Renal cortex interstitium (tissue), 11 donors: Measurements from ENCODE around the gene NRP2. TPM values are rescaled to one million over a fixed set of nuclear protein-coding genes. Genes with fewer than 3 reads are reported as not detected.

Experiments used
- DNase-seq, 11 donors: peaks; one replicate each; pipeline ENCODE4 v3.0.0-alpha.2; 2013; ENCODE audit warnings: low read depth in 9 of 11, low spot score in 4 of 11; ENCODE audit errors: extremely low read depth in 1 of 11
- polyA plus RNA-seq, 3 donors: library from polyadenylated mRNA; unstranded; fragments of 120-200 nt; gene quantifications; one replicate each; pipeline ENCODE4 v1.2.1, GENCODE V29; 2013; ENCODE audit not compliant: insufficient read length in 3 of 3

The NRP2 gene
- polyA plus RNA-seq, 3 donors: 53.4 to 69.1 (median 65.5) TPM

DNA sequence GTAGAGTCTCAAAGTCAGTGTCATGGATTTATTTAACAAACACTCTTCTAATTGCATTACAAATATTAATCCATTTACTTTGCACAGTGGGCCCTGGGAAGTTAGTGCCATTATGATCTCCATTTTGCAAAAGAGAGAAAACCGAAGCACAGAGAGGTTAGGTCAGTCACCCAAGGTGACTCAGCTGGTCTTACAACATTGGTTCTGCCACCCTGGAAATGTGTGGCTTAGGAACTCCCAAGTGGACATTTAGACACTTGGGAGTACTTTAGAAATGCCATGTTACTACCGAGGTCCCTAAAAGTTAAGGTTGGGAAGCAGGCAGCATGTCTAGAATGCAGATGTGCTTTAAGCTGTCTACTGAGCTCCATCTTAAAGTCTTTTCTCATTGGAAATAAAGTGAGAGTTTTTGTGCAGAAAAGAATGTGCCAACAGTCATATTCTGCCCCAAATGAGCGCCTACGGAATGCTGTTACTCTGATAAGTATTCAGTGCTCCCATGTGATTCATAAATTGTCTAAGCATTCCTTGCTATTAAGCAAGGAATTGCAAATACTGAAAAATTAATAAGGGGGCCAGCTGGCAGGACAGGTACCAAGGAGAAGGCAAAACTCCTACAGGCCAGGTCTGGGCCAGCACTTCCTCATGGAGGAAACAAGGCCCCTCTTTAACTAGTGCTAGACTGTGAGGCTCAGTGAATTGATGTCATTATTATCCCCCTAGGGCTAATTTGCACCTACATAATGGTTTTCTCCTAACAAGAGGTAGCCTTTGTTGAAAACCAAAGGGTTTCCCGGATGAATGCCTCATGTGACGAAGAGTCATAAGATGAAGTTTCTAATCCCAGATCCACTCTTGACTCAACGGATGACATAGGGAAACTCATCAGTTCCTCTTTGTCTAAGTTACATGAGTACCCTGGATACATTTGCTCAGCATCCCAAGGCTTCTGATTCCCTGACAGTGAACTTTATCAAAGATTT lies 16.3 kb downstream of the NRP2 start:
- DNase-seq: no peak

DNA sequence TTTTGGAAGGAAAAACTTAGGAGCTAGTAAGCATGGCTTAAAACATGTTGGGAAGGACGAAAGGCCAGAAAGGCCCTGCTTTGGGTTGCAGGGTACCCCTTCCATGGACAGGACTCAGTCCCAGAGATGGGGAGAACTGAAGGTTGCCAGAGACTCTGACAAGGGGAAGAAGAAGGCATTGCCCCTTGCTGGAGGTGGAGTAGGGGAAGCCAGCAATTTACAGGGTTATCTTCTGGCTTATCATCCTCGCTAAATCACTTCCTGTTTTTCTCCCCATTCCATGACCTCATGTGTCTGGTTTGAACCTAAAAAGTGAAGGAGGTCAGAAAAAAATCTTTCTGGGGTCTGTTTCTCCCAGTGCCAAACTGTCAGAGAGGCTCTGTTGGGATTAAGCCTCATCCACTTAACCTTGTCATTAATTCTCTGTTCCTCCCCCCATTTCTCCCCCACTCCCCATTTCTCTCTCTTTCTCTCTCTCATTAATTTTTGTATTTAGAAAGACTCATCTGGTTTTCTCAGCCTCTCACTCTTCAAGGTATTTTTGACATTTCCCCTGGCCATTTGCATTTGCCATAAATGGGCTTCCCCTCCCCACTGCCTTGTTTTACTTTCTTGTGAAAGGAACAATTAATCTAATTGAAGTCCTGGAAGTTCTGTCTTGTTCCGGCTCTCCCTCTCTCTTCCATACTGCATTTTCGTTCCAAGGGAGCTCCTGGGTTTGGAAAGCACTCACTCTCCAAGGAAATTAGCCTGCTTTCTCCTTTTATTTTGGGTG lies 17.4 kb downstream of the NRP2 start:
- no peak for DNase-seq

DNA sequence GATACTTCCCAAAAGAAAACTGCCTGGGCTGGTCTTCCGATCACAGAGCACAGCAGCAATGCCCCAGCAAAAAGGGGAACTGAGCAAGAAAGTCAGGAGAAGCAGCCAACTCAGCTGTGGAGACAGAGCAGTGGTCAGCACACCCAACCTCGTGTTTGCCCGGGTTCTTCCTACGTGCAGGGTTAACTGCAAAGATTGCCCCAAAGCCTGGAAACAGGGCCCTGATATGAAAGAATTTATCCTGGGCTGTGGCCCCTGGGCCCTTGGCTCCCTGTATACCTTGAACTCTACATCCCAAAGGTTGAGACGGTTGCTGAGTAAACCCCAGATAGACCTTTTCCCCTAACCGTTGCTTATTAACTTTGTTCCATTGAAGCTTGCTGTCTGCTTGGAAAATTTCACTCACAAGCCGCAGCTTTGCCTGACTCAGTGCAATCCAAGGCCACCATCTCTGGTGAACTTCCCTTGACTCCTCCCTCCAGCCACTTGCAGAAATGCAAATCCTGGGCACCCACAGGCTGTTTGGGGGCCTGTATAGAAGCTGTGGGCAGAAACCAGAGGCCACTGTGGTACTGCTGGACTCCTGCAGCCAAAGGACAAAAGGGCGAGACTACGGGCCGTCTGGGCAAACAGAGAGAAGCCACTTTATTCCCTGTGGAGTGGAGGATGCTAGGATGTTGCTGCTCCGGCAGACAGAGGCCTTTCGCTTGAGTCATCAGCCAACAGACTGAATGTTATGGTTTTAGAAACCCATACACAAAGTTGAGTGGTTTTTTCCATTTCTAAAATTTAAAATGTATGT lies 18.2 kb downstream of the NRP2 start:
- DNase-seq: no peak

DNA sequence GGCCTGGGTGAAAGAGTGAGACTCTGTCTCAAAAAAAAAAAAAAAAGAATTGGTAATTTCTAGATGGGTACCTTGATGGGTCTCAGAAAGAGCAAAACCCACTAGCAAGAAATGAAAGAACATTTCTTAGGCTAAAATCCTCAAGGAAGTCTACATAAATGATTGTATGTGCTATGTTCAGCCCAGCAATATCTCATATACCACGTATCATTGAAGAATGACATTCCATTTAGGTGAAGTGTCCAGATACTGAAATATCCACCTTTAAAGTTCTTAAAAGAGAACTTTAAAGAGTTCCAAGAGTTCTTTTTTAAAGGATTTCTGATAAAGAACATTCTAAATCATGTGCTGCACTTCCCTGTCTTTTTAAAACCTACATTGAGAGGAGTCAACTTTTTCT lies 19.2 kb downstream of the NRP2 start:
- no peak for DNase-seq

DNA sequence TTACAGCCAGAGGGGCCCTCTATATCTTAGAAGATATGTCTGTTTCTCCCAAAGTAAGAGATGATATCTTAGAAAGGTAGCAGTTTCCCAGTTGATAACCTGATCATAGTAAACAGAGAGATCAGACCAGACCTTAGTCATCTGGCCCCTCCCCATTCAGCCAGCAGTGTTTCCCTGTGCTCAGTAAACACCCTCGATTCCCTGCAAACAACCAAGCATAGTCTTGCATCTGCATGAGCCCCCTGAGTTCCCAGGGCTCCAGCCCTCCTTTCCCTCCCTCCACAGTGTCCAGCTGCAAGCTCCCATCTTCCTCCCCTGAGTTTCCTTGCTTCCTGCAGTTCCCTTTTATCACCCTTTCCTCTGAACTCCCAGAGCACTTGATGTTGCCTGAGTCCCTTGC lies 20.3 kb downstream of the NRP2 start:
- no peak for DNase-seq

DNA sequence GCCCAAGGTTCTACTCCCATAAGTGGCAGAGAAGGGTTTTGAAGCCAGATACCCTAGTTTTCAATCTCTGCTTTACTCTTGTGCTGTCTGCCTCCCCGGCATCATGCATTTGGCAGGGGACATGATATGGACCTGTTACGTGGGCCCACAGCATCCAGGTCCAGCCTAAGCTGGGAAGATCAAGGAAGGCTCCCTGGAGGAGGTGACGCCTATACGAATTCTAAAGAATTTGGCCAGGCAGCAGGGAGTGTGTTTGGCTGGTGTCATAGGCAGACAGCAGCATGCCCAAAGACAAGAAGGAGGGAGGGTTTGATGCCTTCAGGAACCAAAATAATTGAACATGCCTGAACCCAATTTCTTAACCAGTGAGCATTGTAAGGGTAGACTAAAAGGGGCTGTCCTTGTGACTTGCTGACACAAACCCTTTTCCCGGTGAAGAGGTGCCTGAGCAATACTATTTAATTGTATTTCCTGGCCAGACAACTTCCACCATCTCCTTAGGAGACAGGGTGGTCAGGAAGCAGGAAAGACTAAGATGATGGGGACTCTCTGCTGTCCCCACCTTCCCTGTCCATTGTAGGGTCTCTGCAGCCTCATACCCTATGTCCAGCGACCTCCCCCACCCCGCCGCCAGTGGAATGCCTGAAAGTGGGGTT lies 21.3 kb downstream of the NRP2 start:
- no peak for DNase-seq

DNA sequence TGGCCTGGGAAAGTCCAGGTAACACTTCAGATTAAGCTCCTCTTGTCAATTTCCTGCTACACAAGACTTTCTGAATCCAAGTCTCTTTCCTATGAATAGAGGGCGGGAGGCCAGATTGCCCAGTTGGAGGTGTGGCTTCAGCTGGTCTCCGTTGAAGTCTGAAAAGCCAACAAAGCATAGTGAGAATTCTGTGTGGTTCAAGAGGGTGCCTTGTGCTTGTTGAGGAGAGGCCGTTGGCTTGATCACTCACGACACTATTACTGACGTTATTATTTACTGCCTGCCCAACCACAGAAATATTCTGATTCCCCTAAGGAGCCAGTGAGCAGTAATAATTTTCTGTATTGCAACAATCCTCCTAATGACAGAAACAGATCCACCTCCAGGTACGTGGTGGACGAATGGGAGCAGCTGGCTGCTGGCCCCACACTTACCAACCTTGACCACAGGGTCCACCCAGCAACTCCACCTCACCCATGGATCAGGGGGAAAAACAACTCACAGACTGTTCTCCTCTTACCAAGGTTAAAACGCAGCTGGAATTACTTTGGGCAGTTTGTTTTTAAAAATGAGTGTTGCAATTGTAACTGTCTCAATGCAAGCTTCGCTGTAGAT lies 21.9 kb downstream of the NRP2 start:
- DNase-seq: no peak

DNA sequence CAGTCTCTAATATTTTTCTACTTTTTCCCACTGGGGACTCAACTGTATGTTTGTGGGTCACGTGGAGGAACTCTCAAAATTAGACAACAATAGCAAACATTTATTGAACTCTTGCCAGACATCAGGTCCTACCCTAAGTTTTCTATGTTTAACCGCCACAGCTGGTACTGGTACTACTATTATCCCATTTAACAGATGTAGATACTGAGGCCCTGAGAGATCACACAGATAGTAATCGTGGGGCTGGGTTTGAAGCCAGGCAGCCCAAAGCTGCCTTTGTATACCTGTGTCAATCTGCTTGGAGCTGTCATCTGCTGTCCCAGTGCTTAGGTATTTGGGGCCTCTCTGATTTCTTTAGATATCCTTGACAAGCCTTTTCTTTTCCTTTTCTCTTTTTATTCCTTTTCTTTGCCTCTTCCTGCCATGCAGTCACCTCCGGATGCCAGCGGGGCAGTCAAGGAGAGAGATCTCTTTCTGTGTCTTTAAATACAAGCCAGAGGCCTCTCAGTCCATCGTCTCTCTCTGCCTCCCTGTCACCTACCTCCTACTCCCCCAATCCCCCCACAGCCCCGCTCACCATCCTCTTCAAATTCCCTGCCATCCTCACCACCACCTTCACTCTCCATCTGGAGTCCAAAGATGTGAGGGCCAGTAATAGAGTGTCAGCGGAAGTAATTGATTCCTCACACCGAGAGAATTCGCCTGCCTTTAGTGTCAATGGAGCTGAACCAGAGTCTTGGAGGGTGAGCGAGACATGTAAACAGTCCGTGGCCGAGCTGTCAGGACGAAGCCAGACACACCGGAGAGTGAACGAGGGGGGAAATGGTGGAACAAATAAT lies 23.4 kb downstream of the NRP2 start:
- DNase-seq: no peak

DNA sequence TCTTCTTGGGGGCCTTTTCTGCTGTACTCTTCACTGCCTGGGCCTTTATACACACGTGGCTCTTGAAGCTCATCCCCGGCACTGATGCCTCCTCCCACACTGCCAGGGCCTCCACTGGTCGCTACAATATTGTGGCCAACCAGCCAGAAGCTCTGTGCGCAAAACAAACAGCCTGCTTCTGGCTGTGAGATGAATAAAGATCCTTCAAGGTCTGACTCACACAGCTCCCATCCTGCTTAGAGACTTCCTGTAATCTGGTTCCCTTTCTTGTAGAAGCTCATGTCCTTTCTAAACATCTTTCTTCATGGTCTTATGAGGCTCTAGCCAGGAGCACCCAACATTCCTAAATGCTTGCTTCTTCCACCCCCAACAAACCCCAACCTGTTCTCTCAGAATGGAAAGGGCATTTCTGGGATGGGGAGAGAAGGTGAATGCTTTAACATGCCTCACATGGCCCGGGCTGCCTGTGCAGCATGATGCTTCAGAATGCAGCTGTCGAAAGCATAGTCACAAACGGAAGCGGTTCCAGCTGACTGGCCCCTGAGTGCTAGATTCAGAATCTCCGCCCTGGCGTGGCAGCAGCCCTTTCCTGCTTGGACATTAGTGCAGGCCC lies 24.6 kb downstream of the NRP2 start:
- no peak for DNase-seq

DNA sequence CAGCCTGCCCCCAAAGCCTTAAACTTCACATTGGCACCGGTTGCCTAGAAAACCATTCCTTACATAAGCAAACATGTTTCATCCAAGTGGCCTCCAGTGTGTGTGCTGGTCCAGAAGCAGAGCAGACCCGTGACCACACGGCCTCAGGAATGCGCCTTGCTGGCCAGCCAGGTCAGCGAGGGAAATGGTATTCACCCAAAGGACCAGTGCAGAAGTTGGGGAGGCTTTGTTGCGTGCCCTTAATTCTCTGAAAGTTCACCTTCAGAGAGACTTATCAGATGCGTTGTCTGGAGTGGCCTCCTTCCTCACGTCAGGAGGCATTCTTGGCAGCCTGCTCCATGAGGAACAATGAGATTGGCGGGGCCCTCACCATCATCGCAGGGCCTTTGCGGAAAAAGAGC lies 25.9 kb downstream of the NRP2 start:
- DNase-seq: no peak

DNA sequence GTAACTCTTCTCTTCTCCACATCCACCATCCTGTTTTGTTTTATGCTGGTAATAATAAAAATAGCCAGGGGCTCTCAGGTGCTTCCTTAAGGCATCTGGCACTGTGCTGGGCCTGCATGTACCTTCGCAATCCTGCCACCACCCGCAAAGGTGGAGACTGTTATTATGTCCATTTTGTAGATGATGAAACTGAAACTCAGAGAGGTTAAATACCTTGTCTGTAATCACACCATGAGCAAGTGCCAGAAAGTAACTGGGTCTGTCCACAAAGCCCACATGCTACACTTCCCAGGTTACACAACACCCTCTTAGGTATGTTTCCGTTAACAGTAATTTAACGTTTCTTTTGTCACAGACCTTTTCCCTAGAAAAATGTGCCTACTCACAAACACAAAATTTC lies 27.0 kb downstream of the NRP2 start:
- no peak for DNase-seq

DNA sequence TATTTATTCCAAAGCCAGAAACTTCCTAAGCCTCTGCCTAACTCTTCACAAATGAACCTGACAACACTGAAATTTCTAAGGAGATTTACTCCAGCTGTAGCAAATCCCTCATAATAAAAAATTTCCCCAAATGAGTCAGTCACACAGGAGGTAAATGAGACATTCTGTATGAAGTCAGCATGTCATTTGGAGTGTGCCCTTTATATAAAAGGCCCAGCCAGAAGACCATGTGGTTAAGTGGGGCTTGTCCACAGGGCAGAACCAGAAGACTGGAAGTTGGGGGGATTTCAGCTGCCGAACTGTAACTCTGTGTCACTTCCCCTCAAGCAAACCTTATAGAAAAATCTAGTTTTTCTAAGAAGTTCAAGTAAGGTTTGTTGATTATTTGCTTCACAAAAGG lies 30.2 kb downstream of the NRP2 start:
- DNase-seq: no peak

DNA sequence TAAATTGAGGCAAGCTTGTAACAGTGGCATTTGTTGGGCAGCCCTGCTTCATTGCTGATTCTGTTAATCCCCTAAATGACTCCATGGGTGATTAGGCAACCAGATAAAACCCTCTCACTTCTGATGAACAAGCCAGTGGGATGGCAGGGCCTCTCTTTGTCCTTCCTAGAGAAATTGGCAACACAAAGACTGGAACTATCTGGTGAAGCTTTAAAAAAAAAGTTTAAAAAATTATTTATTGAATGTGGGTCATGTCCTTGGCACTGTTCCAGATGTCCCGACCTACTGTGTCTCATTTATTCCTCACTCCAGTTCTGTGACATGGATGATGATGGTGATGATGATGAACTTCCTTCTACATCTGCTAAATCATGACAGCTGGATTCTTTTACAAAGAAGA lies 30.8 kb downstream of the NRP2 start:
- no peak for DNase-seq

DNA sequence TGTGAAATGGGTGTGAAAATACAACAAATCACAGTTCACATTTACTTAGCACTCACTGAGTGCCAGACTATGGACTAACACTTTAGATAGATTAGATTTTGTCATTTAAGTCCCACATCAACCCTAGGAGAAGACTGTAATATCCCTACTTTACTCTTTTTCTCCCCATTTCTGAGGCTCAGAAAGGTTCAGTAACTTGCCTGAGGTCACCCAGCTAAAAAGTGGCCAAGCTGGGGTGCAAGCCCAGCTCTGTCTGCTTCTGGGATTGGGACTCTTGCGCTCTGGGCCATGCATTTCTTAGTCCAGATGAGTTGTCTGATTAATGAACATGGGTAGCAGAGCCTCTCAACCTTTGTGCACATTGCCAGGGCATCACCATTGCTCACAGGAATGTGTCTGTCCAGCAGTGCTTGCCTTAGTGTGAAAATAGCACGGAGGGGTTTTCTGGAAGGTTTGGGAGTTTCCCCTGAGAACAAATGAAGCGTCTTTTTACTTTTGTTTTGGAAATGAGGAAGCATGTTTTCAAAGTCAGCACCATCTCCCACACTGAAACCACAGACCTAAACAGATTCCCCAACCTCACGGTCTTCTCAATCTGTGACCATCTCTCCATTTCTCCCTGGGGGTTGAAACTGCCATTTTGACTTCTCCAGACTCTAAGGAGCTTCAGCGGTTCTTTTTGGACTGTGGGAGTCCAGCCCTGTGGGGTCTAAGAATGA lies 31.9 kb downstream of the NRP2 start:
- no peak for DNase-seq

DNA sequence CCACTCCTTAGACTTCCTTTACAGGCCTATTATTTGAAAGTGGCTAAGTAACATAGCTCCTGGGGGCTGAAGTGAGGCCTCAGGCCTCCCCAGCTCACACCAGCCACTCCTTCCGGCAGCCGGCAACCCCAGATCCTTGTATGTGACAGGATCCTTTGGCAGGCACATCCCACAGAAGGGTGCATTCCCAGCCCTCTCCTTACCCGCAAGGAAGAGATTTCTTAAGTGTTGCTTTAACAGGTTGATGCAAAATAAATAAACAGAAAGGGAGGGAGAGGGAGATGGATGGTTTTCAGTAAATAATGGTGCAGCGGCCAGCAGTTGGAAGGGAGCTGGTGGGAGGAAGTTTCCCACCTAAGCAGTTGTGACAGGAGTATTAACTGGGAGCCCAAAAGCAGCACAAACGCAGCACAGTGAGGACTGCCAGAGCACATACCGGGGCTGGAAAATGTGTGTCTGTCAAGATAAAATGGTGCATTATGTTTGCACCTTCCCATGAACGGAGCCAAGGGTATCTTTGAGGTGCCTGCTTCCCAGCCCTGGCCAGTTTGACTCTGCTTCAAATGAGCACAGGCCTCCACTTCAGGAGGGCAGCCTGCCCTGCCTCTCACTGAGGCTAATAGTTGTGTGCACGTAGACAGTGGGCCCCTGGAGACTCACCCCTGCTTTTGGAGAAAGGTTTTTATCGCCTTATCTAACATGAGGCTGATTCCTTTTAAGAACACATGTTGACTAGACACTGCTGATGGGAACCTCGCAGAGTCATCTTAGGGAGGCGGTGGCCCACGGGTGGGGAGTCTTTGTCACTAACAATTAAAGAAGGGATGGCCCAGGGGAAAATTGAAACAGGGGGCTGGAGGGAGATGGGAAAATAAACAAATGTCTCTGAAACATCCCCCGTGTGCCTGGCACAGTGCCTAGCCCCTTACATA lies 32.8 kb downstream of the NRP2 start:
- no peak for DNase-seq
